RPMI8226 (cell line): Measurements from ENCODE around the gene GPAT3.
A peak's percentile ranks its signal among the peaks of the same experiment; 100 is the strongest.
"Not testable (repeated sequence)": the region's sequence is repeated elsewhere in the genome, so short reads cannot be mapped to it uniquely, and the experiment has no call there.

Source experiments
- DNase-seq: peaks from one replicate; pipeline ENCODE4 v3.0.0-alpha.2; 2015

Gene GPAT3

DNA sequence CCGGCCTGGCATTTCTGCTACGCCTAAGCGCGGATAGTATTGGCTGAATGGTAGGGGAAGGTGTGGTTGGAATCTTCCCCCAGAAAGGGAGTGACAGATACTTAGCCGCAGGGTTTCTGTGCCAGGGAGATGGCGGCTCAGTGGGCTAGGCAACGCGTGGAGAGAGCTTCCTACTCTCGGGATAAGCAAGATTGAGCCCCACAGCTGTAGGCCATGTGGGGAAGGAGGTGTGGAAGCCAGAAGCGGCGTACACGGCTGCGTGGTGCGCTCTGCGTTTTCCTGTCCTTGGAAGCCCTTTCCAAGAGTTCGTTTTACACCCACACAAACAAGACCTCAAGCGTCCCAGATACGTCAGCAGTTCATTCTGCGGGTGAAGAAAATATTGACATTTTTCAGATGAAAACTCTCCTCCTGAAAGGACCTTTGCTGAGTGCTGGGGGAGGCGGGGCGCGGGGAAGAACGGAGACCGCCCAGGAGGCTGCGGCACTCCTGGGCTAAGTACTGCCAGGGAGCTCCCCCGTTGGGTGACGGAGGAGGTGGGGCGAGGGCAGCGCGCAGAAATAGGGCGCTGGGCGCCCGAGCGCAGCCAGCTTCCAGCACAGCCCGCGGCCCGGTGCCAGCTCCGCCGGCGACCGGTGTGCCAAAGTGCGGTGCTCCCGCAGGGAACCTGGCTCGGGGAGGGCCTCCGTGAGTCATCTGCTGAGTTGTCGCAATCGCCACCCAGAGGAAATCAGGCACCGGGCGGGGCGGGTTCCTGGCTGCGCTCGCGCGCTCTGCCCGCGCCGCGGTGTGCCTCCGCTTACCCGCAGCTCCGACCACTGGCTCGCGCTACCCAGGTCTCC, at the start of gene GPAT3:
TSS of gene GPAT3 (plus strand) at position 589 of the 842 bp plus-strand sequence. CDS start 515 bp downstream, outside the sequence.
- peak; percentile 80 for DNase-seq

DNA sequence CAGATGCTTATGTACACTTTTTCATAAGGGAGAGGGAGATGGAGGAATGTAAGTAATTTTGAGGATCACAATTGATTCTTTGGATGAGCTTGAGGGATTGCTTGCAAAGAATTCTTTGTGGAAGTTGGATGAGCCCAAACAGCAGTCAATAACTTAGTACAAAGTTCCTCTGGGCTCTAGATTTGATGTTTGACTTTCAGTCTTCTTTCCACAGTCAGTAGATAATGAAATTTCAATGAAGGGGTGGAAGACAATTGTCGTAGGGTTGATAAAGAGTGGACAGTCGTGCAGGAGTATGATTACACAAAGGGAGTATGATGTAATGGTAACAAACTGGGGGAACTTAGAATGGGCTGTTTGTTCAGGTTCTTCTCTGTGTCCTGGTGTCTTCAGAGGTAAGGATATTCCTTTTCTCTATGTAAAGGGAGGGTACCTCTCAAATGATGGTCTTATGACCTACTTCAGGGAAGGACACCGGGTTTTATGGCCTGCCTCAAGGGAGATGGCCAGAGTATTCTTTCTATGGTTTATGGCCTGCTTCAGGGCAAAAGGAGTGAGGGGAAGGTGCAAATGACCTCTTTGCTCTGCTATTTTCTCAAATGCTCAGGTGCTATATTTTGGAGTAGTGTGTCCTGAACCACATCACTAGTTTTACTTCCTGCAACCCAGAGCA, 49.3 kb upstream of the GPAT3 start:
- DNase-seq = no peak

DNA sequence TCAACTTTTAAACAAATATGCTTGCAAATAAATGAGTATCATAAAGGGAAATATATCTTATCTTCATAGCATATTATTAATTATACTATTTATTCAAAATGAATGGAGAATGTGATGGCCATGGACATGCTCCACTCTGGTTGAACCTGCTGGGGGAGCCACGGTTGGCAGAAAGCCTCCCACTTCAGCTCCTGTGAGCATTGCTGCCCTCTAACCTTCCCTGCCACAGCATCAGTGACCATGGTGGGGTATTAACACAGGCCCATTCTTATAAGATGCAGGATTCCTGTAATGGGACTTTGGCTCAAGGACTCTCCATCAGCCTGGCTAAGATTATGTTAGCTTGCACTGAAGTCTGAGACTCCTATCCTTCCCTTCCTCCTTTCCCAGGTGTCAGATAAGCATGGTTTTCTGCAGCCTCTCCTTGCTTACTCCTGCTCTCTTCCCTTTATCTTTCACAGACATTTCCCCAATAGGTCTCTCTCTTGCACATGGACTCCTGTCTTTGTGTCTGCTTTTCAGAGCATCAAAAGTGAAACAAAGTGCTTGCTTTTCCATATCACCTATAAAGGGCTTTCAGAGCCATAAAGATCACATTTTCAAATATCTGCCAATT, 46.1 kb upstream of the GPAT3 start:
- DNase-seq = no peak

DNA sequence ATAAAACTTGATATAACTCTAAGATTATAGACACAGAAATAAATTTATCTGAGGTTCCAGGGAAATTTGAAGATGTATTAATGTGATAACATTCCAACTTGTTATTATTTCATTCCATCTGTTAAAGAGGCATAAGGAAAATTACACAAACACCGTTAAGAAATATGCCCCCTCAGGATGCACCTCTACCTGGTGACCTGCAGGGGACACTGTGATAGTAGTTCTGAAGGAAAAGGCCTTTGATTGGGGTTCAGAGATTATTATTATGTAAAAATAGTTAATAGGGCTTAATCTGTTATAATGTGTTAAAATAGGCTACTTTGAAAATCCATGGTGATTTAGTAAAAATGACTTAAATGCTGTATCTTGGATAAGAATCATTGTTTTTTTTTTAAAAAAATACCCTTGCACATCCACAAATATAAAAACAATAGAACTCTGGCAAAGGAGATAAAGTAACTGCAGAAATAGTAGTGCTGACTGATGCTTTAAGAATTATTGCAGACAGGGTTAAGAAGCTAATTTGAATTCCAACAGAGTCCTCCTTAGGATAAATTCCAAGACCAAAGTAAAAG, 44.9 kb upstream of the GPAT3 start:
- DNase-seq = peak; percentile 20

DNA sequence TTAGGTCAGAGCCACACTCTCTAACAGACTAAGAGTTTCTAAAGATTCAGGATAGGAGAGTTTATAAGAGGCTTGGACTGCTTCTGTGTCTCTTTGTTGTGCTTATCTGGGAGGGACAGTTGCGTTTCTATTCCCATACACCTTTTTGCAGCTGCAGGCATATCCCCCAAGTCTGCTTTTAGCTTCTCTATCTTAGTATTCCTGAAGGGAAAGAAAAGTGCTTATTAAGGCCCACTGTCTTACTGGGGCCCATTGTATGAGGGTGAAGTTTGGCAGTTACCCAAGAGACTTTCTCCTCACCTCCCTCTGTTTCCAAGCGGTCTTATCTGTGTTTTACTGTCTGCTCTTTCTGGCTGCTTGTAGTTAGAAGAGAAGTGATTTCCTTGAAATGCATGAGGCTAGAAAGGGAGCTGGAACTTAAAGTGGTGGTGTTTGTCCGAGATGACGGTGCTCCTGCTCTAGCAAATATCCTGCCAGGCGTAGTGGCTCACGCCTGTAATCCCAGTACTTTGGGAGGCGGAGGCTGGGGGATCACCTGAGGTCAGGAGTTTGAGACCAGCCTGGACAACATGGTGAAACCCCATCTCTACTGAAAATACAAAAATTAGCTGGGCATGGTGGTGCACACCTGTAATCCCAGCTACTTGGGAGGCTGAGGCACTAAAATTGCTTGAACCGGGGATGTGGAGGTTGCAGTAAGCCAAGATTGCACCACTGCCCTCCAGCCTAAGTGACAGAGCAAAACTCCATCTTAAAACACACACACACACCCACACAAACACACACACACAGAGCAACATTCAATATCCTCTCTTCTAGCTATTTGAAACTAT, 39.6 kb upstream of the GPAT3 start:
- not testable (repeated sequence) for DNase-seq

DNA sequence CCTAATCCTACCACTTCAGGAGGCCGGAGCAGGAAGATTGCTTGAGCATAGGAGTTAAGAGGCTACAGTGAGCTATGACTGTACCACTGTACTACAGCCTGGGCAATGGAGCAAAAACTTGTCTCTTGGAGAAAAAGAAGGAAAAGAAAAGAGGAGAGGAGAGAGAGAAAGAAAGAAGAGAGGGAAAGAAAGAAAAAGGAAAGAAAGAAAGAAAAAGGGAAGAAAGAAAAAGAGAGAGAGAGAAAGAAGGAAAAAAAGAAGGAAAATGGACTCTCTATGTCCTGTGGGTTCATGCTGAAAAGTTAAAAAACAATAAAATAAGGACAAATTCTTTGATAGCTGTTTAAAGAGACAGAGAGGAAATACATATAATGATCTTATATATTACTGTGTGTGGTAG, 37.7 kb upstream of the GPAT3 start:
- DNase-seq = no peak

DNA sequence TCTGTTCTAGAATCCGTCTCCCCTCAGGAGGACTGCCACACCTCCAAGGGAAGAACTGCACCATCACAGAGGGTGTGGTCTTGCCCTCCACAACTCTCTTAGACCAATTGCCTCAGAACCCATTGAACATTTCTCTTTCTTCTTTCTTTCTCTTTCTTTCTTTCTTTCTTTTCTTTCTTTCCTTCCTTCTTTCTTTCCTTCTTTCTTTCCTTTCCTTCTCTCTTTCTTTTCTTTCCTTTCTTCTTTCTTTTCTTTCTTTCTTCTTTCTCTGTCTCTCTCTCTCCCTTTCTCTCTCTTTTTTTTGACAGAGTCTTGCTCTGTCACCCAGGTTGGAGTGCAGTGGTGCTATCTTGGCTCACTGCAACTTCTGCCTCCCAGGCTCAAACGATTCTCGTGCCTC, 34.2 kb upstream of the GPAT3 start:
- not testable (repeated sequence) for DNase-seq

DNA sequence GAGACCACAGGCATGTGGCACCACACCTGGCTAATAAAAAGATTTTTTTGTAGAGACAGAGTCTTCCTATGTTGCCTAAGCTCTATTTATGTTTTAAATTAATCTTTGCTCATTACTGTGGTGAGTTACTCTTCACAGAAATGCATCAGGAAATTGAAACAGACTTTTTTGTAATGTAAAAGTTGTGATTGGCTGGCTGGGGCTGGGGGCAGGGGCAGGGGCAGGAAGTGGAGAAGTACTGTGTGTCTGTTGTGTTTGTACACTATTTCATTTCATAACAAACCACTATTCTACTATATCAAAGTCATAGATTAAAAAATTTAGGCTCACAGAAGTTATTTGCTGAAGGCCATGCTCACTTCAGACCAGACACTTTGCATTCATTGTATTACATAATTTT, 31.9 kb upstream of the GPAT3 start:
- DNase-seq = no peak

DNA sequence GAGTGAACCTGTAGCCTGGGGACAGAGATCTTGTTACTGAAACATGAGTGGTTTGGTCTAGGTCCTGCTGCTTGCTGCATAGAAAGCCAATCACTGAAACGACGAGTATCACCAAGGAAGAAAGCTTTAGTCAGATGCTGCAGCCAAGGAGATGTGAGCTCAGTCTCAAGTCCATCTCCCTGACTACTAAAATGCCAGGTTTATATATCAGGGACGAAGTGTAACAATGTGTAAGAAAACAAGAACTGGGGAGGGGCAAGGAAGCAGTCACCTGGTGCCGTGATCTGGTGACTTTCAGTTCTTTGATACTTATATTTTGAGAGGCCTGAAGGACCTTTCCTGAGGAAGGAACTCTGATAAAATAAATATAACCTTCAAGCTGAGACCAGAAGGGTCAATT, 31.4 kb upstream of the GPAT3 start:
- no peak for DNase-seq

DNA sequence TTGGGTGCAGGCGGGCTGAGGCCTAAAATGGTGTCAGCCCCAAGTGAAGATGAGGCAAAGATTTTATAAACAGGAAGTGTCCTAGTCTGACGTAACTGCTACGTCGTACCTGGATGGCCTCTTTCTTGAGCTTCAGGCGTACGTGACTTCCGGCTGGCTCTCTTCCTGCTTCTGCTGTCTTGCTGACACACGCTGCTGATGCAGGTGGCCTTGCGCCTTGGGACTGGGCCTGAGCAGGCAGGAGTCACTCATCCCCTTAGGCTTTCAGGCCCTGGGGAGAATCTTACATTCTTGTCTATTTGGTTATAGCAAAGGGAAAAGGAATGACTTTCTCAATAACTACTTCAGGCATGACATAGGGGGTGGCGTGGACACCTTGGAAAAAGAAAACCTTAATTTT, 30.9 kb upstream of the GPAT3 start:
- DNase-seq = no peak

DNA sequence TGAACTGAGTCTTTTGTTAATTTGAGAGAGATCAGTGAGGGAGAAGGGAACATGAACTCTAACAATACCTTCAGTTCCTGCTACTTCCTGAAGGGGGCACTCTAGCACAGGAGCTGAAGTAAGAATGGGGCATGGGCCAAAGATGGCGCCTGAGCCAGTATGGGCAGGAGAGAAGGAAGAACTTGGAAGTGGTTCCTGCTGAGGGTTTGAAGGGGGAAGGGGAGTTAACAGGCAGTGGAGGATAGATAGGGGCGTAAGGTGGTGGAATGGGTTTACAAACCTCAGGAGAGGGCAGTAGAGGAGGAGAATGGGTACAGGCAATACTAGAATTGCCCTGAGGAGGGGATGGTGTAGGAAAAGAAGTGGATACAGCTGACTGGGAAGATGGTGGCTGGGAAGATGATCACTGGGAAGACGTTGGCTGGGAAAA, 26.7 kb upstream of the GPAT3 start:
- peak; percentile 54 for DNase-seq

DNA sequence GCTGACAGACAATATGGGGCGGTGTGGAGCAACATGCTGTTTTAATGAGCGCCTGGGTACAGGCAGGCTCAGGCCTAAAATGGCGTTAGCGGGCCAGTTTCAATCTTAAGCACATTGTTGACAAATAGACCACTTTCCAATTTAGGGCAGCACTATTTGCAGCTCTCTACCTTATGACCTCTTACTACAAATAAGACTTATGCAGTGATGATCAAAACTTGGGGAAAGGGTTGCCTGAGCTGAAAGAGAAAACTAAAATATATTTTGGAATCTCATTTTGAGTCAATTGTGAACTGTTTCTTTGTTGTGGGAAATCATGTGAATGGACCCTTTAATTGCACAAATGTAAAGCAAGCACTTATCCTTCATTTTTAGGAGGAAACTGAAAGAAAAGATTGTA, 25.5 kb upstream of the GPAT3 start:
- no peak for DNase-seq

DNA sequence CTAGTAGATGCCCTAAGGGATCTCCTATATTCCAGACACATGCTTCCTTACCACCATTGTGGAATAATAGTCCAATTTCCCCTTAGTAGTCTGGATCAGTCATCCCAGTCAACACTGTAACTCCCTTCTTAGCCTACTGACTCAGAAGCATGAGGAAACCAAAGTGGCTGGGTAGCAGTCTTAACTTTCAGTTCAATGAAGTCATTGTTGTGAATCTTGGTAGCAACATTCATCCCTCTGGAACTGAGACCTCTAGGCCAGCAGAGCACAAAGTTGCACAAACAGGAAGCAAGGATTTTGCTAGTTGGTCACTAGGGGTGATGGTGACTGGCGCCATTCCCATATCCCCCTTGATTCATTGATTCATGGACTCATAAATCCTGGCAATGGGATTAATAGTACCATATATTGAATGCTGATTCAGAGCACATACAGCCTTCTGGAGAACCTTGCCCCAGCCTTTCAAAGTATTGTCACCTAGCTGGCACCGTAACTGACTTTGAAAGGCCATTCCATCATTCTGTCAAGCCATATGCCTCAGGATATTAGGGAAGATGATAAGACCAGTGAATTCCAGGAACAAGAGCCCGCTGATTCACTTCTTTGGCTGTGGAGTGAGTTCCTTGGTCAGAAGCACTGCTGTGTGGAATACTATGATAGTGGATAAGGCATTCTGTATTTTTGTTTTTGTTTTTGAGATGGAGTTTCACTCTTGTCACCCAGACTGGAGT, 19.7 kb upstream of the GPAT3 start:
- DNase-seq = no peak

DNA sequence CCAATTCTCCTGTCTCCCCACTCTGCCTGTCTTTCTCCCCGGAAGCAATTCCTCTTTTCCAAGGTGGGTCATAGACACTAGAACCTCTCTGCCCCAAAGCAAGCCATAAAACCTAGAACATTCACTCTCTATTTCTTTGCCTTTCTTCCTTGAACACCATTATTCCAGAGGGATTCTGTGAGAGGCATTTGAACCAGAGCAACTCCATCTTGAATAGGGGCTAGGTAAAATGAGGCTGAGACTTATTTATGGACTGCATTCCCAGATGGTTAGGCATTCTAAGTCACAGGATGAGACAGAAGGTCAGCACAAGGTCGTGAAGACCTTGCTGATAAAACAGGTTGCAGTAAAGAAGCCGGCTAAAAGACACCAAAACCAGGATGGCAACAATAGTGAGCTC, 13.7 kb upstream of the GPAT3 start:
- DNase-seq = no peak

DNA sequence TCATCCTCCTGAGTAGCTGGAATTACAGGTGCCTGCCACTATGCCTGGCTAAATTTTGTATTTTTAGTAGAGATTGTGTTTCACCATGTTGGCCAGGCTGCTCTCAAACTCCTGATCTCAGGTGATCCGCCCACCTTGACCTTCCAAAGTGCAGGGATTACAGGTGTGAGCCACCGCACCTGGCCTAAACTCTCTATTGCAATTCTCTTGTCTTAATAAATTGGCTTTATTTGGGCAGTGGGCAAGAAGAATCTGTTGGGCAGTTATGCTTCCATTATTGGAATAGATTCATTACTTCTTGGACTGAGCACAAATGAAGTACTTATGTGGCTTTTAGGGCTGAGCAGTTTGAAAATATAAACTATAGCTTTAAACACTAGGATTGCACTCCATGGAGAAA, 8.2 kb upstream of the GPAT3 start:
- DNase-seq = no peak

DNA sequence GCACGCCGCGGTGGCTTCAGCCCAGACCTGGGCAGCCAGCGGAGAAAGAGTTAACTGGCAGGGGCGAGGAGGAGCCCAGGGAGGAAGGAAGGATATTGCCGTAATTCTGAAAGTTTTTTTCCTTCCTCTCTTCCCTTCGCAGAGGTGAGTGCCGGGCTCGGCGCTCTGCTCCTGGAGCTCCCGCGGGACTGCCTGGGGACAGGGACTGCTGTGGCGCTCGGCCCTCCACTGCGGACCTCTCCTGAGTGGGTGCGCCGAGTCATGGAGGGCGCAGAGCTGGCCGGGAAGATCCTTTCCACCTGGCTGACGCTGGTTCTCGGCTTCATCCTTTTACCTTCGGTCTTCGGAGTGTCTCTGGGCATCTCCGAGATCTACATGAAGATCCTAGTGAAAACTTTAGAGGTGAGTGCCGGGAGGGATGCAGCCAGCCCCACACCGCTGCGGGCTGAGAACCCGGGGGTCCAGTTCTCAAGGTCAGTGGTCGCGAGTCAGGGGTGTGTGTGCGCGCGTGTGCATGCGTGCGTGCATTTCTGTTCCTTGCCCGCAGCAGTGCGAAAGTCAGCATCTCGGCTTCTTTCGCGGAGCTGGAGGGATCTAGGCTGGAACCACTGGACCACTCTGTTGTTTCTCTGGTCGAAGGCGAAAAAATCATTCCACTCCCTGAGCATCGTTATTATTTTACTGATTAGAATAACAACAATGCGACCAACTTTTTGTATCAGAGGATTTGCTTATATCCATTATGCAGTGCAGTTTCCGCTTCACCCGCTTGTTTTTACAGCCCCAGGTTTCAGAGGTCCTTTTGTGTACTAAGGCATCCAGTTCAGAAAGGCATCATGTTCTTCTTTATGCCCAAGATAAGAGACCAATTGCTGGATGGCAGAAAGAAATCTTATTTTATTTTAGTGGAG, 709 bp downstream of the GPAT3 start:
- peak; percentile 31 for DNase-seq

DNA sequence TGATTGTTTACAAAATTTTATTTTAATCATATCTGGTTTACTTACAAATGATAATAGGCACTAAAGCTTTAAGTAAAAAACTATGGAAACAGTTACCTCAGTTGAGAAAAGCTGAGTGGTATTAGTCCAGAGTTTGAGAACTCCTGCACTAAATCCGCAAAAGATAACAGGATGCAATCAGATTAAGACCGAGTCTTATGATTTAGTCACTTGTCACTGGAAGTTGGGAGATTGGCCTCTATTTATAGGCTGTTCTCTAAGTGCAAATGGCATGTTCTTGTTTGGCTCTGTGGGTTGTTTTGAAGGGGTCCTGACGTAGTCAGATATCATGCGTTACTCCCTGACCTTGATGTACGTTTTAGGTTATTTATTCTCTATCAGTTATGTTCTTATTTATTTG, 6.3 kb downstream of the GPAT3 start:
- no peak for DNase-seq

DNA sequence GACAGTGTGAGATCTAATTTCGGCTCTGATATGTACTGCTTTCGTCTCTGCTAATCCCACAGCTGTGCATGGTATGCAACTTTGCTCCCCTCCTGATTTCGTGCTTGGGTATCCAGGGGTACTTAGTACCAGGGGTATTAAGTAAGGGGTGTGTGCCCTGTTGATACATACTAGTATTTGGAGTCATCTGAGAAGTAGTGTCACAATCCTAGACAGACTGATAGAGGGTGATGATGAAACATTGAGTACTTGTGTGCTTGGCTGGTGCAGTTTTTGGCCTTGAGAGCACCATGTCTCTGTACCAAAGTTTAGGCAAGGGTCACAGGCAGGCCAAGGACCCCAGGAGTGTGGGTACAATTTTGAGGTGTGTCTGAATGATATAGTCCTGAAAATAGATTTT, 10.9 kb downstream of the GPAT3 start:
- DNase-seq = no peak

DNA sequence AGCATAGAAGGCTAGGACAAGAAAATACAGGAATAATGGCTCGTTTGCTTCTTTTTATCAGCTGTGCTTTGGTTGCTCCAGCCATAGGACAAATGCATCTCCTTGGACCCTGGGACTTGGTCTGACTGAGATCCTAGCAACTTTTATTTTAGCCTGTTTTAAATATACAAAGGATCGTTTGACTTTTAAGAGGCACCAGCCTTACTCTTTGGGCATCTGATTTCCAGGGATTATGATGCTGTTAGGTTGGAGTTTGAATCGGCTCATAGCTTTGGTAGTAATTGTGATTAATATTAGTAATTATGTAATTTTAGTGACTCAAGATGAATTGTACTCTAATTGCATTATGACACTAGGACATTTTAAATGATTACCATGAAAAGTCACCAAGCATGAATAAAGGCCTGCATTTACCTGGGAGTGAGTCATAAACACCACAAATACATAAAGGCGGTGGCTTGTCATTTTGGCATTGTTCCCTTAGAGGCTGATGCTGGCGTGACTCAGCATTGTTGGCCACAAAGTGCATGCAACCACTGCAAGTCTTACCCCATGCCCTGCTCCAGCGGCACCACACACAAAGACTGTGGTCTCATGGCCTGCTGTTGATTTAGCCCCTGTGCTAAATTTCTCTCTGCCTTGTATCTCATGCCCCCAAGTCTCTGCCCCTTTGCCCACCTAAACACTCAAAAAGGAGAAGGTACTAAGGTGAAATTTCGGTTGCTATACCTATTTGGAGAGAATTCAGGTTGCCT, 12.4 kb downstream of the GPAT3 start:
- peak; percentile 90 for DNase-seq

DNA sequence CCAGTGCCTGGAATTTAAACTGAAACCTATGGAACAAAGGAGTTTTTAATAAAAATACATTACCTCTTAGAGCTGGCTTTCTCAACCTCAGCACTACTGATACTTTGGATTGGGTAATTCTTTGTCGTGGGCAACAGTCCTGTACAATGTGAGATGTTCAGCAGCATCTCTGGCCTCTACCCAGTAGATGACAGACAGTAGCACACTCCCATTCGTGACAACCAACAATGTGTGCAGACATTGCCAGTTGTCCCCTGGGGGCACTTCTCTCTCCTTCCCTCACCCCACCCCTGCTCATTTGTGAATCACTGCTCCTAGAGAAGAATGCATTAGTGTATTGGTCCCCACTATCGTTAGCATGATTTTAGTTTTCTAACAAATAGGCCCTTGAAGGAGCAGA, 16.2 kb downstream of the GPAT3 start:
- peak; percentile 5 for DNase-seq
